Right lobe of liver (tissue), 6 donors: ENCODE measurements around the gene MYOG. TPM values are rescaled to one million over a fixed set of nuclear protein-coding genes. Genes with fewer than 3 reads are reported as not detected.

Experiments used
- ATAC-seq, 4 donors: fragments of 200-7000 bp; cut with Tn5 transposase; one replicate each; pipeline ENCODE4 v1.9.1; 2020; ENCODE audit warnings: mild to moderate bottlenecking in 4 of 4, moderate library complexity in 4 of 4
- DNase-seq, 3 donors: peaks; one replicate each; pipeline ENCODE4 v3.0.0-alpha.2; 2020
- H3K27ac ChIP-seq, 3 donors: fragments of 200-600 bp; one replicate each; pipeline ENCODE4 v1.8.0; 2022
- H3K27me3 ChIP-seq, 2 donors: fragments of 200-600 bp; one replicate each; pipeline ENCODE4 v1.8.0; 2022
- H3K36me3 ChIP-seq, 4 donors: fragments of 200-600 bp; sonication (generic) in 1 of 4; one replicate each; pipeline versions ENCODE4 v1.5.1 to v1.8.0; 2017 to 2022; ENCODE audit warnings: control low read depth in 1 of 4
- H3K4me1 ChIP-seq, 4 donors: fragments of 200-600 bp; sonication (generic) in 1 of 4; one replicate each; pipeline versions ENCODE4 v1.5.1 to v1.8.0; 2017 to 2022; ENCODE audit warnings: control low read depth in 1 of 4
- H3K4me3 ChIP-seq, 3 donors: fragments of 200-600 bp; one replicate each; pipeline ENCODE4 v1.8.0; 2022
- H3K9me3 ChIP-seq, 4 donors: fragments of 200-600 bp; sonication (generic) in 1 of 4; one replicate each; pipeline versions ENCODE4 v1.5.1 to v1.8.0; 2017 to 2022; ENCODE audit warnings: control low read depth in 1 of 4
- POLR2A ChIP-seq: fragments of 450-650 bp; IDR thresholded peaks from one replicate; pipeline ENCODE4 v1.6.1; 2017; ENCODE audit warnings: antibody characterized with exemption, mild to moderate bottlenecking
- WGBS: methylation state at CpG from one replicate; pipeline ENCODE4 v1.1.6; 2018; ENCODE audit warnings: low coverage, low lambda C conversion rate; ENCODE audit not compliant: insufficient coverage; ENCODE audit errors: missing lambda C conversion rate; 5-methylcytosine and 5-hydroxymethylcytosine counted together
- intact Hi-C, 2 donors: fragments of 100-400 bp; cut with DNase I; formaldehyde crosslinking; loops; one replicate each; pipeline versions ENCODE4 v1.11.2 to v1.14.1; 2022
- total RNA-seq, 6 experiments: library from RNA; depleted of rRNA in 2 of 6; stranded (reverse); fragments of >200 nt in 2 of 6; fragmentation: NEBNext Ultra II Directional in 3 of 6; extraction: Animal tissue kit (Norgen Biotek cat#: 25700) in 3 of 6; gene quantifications; one replicate each; pipeline versions ENCODE4 v1.1.0 to v1.2.4, GENCODE V29; 2016 to 2023
- TF ChIP-seq, protein P1 (sequence below), 4 donors: fragments of 200-600 bp in 3 of 4; fragments of 450-650 bp in 1 of 4; IDR thresholded peaks; one replicate each; pipeline versions ENCODE4 v1.5.1 to v1.8.0; 2016 to 2022; ENCODE audit warnings: antibody characterized with exemption in 4 of 4, mild to moderate bottlenecking in 2 of 4
- donor health status: DM: no; HTN: yes; CAD: no.
- donor health status: DM: no; HTN: no; CAD: no.
- donor health status: DM: no; HTN: no; CAD: no.
- donor health status: DM: no; HTN: yes; CAD: no.
- donor health status: DM: no; HTN: yes; CAD: no.

Gene MYOG
- total RNA-seq, 6 experiments from 2014 or later: not detected

DNA sequence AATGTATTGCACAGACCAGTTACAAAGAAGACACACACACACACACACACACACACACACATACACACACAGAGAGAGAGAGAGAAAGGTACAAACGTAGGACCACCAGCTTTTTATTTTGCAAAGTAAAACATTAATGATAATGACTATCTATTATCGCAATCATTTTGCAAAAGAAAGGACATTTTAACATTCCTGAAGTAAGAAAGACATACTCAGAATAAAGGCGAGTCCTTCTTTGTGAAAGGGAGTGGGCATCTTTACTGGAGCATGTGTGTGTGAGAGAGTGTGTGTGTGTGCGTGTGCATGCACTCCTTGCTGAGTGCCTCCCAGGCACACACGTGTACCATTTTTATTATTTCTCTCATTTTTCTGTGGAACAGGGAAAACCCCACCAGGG is 31.2 kb downstream of the MYOG start:
- H3K27me3 ChIP-seq: no peaks in the 10 kb centered on the region
- no peaks in the 10 kb centered on the region for H3K9me3 ChIP-seq
- H3K4me3 ChIP-seq: no peak overlapping the region
- no peak for ATAC-seq
- H3K36me3 ChIP-seq: no peaks in the 10 kb centered on the region
- TF ChIP-seq, protein P1, sequence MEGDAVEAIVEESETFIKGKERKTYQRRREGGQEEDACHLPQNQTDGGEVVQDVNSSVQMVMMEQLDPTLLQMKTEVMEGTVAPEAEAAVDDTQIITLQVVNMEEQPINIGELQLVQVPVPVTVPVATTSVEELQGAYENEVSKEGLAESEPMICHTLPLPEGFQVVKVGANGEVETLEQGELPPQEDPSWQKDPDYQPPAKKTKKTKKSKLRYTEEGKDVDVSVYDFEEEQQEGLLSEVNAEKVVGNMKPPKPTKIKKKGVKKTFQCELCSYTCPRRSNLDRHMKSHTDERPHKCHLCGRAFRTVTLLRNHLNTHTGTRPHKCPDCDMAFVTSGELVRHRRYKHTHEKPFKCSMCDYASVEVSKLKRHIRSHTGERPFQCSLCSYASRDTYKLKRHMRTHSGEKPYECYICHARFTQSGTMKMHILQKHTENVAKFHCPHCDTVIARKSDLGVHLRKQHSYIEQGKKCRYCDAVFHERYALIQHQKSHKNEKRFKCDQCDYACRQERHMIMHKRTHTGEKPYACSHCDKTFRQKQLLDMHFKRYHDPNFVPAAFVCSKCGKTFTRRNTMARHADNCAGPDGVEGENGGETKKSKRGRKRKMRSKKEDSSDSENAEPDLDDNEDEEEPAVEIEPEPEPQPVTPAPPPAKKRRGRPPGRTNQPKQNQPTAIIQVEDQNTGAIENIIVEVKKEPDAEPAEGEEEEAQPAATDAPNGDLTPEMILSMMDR (IDR thresholded peaks at IDR 0.05): no peak
- no peak for TF ChIP-seq POLR2A
- H3K27ac ChIP-seq: no peak overlapping the region
- 70% methylated on average over 4 of the region's 5 CpGs for WGBS
- no peaks in the 10 kb centered on the region for H3K4me1 ChIP-seq
- no peak for DNase-seq
- intact Hi-C loops: no loop called here

DNA sequence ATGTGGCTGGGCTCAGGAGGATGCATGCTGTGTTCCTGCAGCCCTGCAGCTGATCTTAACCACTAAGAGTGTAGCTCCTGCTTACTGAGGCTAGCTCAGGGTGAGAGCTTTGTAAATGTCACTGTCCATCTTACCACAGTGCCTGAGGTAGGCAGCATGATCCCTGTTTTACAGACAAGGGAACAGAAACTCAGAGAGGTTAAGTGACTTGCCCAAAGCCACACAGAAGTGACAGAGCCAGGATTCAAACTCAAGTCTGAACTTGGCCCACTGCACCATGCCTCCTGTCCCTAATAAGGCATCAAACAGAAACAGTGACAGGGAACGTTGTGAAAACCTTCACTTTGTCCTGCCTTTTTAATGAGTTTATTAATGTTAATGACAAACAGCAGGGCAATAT is 31.6 kb downstream of the MYOG start:
- H3K4me1 ChIP-seq: no peaks in the 10 kb centered on the region
- no peaks in the 10 kb centered on the region for H3K27me3 ChIP-seq
- DNase-seq: no peak
- no peak for ATAC-seq
- WGBS: no CpG with 5 or more reads among the region's 1 CpG
- H3K36me3 ChIP-seq: no peaks in the 10 kb centered on the region
- TF ChIP-seq, protein P1 (IDR thresholded peaks at IDR 0.05): no peak
- no peak for TF ChIP-seq POLR2A
- H3K4me3 ChIP-seq: no peak overlapping the region
- H3K9me3 ChIP-seq: no peaks in the 10 kb centered on the region
- intact Hi-C loops: no loop called here
- no peak overlapping the region for H3K27ac ChIP-seq

DNA sequence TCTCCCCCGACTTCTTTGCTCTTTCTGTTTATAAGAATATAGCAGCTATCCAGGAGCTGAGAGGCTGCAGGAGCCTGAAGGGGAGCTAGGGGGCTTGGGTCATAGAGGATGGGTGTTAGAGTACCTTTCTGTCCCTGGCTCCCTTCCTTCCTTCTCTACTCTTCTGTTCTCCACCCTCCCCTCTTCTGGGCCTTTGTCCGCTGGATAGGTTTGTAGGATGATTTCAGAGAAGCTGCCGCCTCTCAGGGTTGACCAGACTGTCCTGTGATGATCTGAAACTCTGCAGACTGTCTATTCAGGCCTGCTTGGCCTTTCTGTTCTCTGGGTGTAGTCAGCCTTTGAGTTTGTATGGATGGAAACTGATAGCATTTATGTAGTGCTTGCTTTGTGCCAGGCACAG is 33.2 kb downstream of the MYOG start:
- DNase-seq: peak in 1 of 3 donors; percentile 3
- H3K9me3 ChIP-seq: no peaks in the 10 kb centered on the region
- 88% methylated on average over 2 of the region's 3 CpGs for WGBS
- H3K27me3 ChIP-seq: no peaks in the 10 kb centered on the region
- H3K4me1 ChIP-seq: no peaks in the 10 kb centered on the region
- no peak for ATAC-seq
- intact Hi-C loops: no loop called here
- no peak overlapping the region for H3K4me3 ChIP-seq
- H3K36me3 ChIP-seq: no peaks in the 10 kb centered on the region
- no peak for TF ChIP-seq POLR2A
- TF ChIP-seq, protein P1 (IDR thresholded peaks at IDR 0.05): no peak
- no peak overlapping the region for H3K27ac ChIP-seq

DNA sequence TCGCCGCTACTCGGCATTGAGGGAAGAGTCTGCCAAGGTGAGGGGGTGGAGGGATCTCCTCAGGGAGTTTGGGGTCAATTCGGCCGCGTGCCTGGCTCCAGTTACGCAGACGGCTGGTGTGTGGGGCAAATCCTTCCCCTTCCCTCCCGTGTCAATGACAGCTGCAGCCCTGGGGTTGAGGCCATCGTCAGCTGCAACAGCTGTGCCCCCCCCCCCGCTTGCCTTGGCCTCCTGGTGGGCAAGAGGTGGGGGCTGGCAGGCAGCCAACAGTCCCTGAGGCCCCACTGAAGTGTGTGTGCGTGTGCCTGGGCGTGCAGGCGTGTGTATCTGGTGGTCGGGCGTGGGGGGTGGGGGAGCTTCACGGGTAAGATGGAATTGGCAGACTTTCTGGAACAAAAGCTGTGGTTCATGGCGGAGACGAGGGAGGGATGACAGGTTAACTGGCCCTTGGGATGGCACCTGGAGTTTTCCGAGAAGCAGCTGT is 33.9 kb downstream of the MYOG start:
- intact Hi-C loops: no loop called here
- H3K9me3 ChIP-seq: no peaks in the 10 kb centered on the region
- H3K27ac ChIP-seq: no peak overlapping the region
- DNase-seq (peak in 1 of 3 donors; percentile 43), ATAC-seq (no peak)
- H3K4me3 ChIP-seq: no peak overlapping the region
- TF ChIP-seq POLR2A: no peak
- TF ChIP-seq, protein P1 (IDR thresholded peaks at IDR 0.05): no peak
- H3K27me3 ChIP-seq: no peaks in the 10 kb centered on the region
- H3K4me1 ChIP-seq: no peaks in the 10 kb centered on the region
- WGBS: 75% methylated on average over 6 of the region's 20 CpGs
- no peaks in the 10 kb centered on the region for H3K36me3 ChIP-seq

DNA sequence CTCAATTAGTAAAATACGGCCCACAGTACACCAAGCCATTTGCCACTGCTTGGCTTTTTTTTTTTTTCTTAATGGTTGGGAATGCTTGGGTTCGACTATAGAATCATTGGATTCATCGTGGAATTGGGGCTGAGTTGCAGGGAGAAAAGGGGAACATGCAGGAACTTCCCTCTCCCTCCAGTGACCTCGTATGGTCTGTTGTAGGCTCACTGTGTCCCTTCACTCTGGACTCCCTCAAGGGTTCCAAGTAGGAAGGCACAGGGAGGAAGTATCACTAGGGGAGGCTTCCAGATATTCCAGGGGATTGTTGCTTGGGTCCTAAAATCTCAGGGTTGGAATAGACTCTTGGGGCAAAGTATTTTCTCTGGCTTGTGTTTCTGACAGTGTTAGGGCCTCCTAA is 35.0 kb downstream of the MYOG start:
- no peaks in the 10 kb centered on the region for H3K9me3 ChIP-seq
- 41% methylated on average over 4 of the region's 4 CpGs for WGBS
- DNase-seq (no peak), ATAC-seq (peak in 1 of 4 donors; percentile 22)
- no peak overlapping the region for H3K27ac ChIP-seq
- intact Hi-C loops: no loop called here
- no peaks in the 10 kb centered on the region for H3K36me3 ChIP-seq
- H3K27me3 ChIP-seq: no peaks in the 10 kb centered on the region
- H3K4me1 ChIP-seq: no peaks in the 10 kb centered on the region
- TF ChIP-seq, protein P1 (IDR thresholded peaks at IDR 0.05): no peak
- no peak for TF ChIP-seq POLR2A
- H3K4me3 ChIP-seq: no peak overlapping the region
